Right ventricle myocardium superior (tissue), 1 donor: ENCODE results near the gene CSDE1. TPM values are rescaled to one million over a fixed set of nuclear protein-coding genes. Genes with fewer than 3 reads are reported as not detected.

Experiments used
- ATAC-seq: fragments of 200-7000 bp; cut with Tn5 transposase; one replicate; pipeline ENCODE4 v1.9.1; 2020; ENCODE audit warnings: mild to moderate bottlenecking; ENCODE audit not compliant: poor library complexity
- DNase-seq: peaks from one replicate; pipeline ENCODE4 v3.0.0-alpha.2; 2020
- intact Hi-C: fragments of 100-400 bp; cut with DNase I; formaldehyde crosslinking; loops from one replicate; pipeline ENCODE4 v1.11.2; 2022
- total RNA-seq: library from RNA; stranded (reverse); fragmentation: NEBNext Ultra II Directional; extraction: Animal tissue kit (Norgen Biotek cat#: 25700); gene quantifications from one replicate; pipeline ENCODE4 v1.2.1, GENCODE V29; 2021
- donor health status: DM: no; HTN: yes; CAD: no; lungs with severe emphysema.

CSDE1 gene
- total RNA-seq, 1 donor from 2014 or later: 901 TPM

- ATAC-seq (no peak), DNase-seq (no peak)
- intact Hi-C loops: no loop called here
Observed at GRCh38 chr1:114715952-114716303, 41.9 kb downstream of the CSDE1 start.

- DNase-seq: no peak
- intact Hi-C loops: no loop called here
- no peak for ATAC-seq
Observed at GRCh38 chr1:114712977-114713376, 44.8 kb downstream of the CSDE1 start.

- intact Hi-C loops: no loop called here
- DNase-seq: no peak
- no peak for ATAC-seq
Observed at GRCh38 chr1:114710360-114710759, 47.4 kb downstream of the CSDE1 start.

GRCh38 chr1:114707604-114708003 lies 50.2 kb downstream of the CSDE1 start:
- no peak for ATAC-seq

GRCh38 chr1:114703242-114703641 lies 54.5 kb downstream of the CSDE1 start:
- DNase-seq (no peak), ATAC-seq (no peak)
- intact Hi-C loops: no loop called here

More at GRCh38 chr1:114707604-114708003, 50.2 kb downstream of the CSDE1 start:
- DNase-seq: no peak
- intact Hi-C loops: no loop called here

GRCh38 chr1:114702737-114703136 lies 55.0 kb downstream of the CSDE1 start:
- no peak for DNase-seq
- intact Hi-C loops: no loop called here
- ATAC-seq: no peak

GRCh38 chr1:114701931-114702330 lies 55.9 kb downstream of the CSDE1 start:
- DNase-seq: no peak
- ATAC-seq: no peak
- intact Hi-C loops: no loop called here

- DNase-seq (no peak), ATAC-seq (no peak)
- intact Hi-C loops: no loop called here
Observed at GRCh38 chr1:114700036-114700600, 57.7 kb downstream of the CSDE1 start.

- DNase-seq: no peak
- intact Hi-C loops: no loop called here
- no peak for ATAC-seq
Observed at GRCh38 chr1:114696810-114697209, 61.0 kb downstream of the CSDE1 start.

- no peak for ATAC-seq
- no peak for DNase-seq
- intact Hi-C loops: no loop called here
Observed at GRCh38 chr1:114695430-114696058, 62.2 kb downstream of the CSDE1 start, which contains the start of gene AMPD1. AMPD1 (minus strand) TSS chr1:114695546; CDS start chr1:114695471, 75 bp downstream.

- no peak for DNase-seq
- ATAC-seq: no peak
- intact Hi-C loops: no loop called here
Observed at GRCh38 chr1:114694540-114695310, 63.1 kb downstream of the CSDE1 start.

- no peak for DNase-seq
- intact Hi-C loops: no loop called here
- no peak for ATAC-seq
Observed at GRCh38 chr1:114692947-114693346, 64.8 kb downstream of the CSDE1 start.

GRCh38 chr1:114691061-114691460 lies 66.7 kb downstream of the CSDE1 start:
- intact Hi-C loops: no loop called here
- DNase-seq (no peak), ATAC-seq (no peak)

- no peak for DNase-seq
- no peak for ATAC-seq
- intact Hi-C loops: no loop called here
Observed at GRCh38 chr1:114690148-114690547, 67.6 kb downstream of the CSDE1 start.

GRCh38 chr1:114688526-114688925 lies 69.3 kb downstream of the CSDE1 start:
- ATAC-seq (no peak), DNase-seq (no peak)
- intact Hi-C loops: no loop called here

GRCh38 chr1:114685851-114686250 lies 71.9 kb downstream of the CSDE1 start:
- intact Hi-C loops: no loop called here
- DNase-seq: no peak
- ATAC-seq: no peak

GRCh38 chr1:114677691-114678090 lies 80.1 kb downstream of the CSDE1 start:
- intact Hi-C loops: no loop called here
- ATAC-seq: no peak
- no peak for DNase-seq

GRCh38 chr1:114676115-114676514 lies 81.7 kb downstream of the CSDE1 start:
- ATAC-seq: no peak
- intact Hi-C loops: no loop called here

GRCh38 chr1:114671939-114672275 lies 85.9 kb downstream of the CSDE1 start:
- intact Hi-C loops: no loop called here
- no peak for ATAC-seq
- no peak for DNase-seq

More at GRCh38 chr1:114676115-114676514, 81.7 kb downstream of the CSDE1 start:
- no peak for DNase-seq
